IPS DF 19.7 (cell line): ENCODE measurements around the gene VSNL1.
"Not testable (repeated sequence)": the region's sequence is repeated elsewhere in the genome, so short reads cannot be mapped to it uniquely, and the experiment has no call there.

ENCODE experiments used
- DNase-seq: peaks from one replicate; pipeline ENCODE4 v3.0.0-alpha.2; 2013; ENCODE audit warnings: low read depth, low spot score

Gene VSNL1

DNA sequence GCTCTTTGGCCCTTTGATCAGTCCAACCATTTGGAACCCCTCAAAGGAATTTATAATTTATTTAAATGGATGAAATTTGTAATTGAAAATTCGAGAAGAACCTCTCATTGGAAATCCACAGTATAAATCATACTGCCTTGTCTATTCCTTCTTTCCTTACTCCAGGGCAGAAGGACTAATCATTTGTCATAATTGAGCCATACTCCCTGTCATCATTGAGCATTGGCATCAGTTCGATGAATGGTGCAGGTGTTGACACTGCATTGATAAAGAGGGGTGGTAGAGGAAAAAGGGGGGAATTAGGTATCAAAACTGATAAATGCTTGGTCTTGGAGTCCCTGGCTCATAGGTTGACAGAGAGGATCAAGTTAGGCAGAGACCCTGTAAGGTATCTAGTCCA is 2.0 kb downstream of the VSNL1 start:
- no peak for DNase-seq

DNA sequence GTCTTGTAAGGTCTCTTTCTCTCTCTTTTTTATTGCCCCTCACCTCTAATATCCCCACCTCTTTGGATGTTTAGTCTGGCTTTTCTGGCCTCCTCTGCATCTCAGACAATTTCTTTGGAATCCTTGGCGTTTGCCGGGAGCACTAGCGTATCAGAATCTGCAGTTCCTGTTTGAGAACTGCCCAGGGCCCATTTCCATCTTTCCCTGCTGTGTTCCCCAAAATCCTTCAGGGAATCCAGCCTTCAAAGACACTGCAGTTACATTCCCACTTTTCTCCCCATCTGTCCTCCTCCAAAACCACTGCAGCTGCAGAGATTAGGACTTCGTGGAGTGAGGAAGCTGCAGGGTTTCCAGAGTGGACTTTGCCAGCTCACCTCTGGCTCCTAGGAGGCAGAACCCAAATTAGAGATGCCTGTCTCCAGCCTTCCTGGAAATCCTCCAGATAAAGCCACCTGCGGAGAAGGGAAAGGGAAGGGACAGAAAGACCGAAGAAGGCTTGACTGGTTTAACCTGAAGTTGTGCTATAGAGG is 2.7 kb downstream of the VSNL1 start:
- DNase-seq = no peak

GRCh38 chr2:17543848-17544247 is 3.4 kb downstream of the VSNL1 start:
- DNase-seq = no peak

DNA sequence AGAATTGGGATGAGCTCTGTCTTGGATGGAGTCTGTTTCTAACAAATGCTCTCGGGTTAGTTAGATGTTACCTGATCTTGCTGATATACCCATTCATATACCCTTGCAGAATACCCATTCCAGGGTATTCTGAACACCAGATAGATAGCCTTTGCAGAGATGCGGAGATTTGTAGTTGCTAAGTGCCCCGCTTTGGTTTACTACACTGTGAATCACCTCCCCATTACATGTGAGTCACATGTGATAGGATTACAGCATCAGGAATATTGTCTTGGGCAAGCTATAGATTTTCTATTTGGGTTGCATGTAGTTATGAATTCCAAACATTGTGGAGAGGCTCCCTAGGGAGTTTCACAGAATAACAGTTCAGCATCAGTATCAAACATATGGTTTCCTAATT is 3.8 kb downstream of the VSNL1 start:
- DNase-seq = no peak

DNA sequence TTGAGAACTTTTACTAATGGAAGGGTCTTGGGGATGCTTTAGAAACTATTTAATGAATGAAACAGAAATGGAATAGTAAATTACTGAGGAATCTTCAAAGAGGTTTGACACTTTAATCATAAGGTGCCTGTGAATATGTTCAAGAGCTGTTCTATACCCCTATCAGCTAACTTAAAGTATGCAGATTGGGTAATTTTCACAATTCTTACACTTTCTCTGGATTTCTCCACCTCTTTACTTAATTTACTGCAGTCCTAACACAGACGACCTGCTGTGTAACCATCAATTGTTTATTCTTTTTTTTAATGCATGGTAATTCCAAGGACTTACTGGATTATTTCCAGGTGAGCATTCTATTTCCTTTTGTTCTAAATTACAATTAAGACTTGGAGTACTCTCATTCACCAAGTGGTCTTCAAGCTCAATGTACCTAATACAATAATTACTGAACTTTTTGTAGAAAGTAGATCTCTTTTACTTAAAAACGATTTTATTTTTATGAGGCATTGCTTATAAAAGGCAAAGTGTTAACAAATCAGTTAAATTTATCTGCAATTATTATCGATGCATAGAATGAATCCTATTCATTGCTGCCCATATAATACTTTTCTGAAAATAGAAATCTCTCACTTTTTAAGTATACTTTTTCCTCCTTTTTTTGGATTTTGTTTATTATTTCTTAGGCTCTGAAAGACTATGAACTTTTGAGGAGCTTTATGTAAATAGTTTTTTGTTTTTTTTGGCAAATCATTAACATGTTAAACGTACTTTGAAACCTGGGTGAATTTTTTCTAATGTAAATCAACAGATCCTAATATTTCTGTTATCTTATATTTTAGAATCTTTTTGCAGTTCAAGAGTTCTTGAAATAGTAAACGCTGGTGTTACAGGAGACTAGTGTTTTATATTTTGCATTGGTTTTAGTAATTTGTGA is 5.5 kb downstream of the VSNL1 start:
- no peak for DNase-seq

GRCh38 chr2:17547237-17547636 is 6.7 kb downstream of the VSNL1 start:
- DNase-seq = no peak

DNA sequence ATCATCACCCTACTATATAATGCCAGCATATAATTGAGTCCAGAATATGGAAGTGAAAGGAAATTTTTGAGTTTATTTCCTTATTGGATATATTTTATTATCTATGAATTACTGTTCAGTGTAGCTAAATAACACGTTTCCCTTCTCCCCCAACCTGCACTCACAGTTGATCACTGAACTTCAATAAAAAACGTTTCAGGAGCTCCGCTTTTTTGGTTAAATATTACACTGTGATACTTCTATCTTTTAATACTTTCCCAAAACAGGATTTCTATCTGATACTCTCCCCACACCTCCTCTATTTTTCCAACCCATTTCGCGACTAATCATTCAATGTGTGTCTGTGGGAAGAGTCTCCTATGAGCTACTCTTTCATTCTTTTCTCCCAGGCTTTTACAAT is 7.2 kb downstream of the VSNL1 start:
- DNase-seq = no peak

- DNase-seq = no peak
Measured at GRCh38 chr2:17550907-17551306, 10.4 kb downstream of the VSNL1 start.

DNA sequence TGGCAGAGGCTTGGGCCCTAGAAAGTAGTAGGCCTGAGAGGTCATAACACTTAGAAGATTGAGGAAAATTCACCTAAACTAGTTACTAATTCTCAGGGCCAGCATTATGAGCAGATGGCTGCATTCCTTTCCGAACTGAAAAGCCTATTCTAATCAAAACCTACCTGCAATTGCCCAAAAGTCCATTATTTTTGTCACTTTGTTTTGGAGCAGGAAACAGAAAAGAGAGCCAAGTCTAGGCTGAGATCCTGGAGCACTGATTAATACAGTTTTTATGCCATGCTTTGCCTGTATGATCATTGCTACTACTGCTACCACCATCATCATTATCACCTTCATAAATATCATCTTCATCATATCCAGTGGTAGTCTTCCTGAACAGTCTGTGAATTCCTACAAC is 14.7 kb downstream of the VSNL1 start:
- no peak for DNase-seq

DNA sequence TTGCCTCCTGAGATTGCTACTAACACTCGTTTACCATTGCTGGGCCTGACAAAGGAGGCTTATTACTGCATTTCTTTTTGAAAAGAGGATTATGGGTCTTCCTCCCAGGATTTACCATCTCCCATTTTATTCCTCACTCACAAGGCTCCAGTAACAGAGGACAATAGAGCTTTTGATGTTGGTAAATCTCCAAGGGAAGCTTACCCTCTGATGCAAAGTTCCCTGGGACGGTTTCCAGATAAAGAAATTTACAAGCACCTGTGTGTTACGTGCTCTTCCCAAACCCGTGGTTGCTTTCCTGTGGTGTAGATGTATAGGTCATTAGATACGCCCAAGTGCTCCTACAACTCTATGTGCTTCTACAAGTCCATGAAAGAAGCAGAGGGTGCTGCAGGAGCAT is 17.1 kb downstream of the VSNL1 start:
- DNase-seq = no peak

DNA sequence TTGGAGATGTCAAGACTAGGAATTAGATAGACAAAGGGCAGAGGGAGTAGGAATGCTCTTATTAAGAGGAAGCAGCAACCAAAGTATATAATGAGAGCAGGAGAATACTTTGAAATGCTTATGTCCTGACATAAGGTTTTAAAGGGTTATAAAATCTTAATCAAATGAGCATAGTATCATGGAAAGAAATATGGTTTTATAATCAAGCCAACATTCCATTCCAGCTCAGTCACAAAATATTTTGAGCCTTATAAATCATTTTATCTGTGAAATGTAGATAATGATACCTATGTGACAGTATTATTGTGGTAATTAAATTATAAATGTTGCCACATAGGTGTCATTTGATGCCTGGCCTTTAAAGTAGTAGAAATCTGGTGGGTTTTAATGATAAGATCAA is 17.6 kb downstream of the VSNL1 start:
- no peak for DNase-seq

DNA sequence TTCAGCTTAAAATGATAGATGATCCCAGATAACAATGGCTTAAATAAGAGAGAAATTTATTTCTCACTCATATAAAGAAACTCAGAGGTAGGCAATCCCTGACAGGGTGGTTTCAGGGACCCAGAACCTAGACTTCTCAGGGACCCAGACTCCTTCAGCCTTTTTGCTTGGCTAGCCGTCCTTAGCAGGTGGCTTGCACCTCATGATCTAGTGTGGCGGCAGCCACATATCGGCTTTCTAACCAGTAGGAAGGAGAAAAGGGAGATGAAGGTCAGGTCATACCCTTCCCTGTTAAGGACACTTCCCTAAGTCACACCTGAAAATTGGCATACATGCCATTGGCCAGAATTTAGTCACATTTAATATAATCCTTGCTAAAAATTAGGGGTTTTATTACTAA is 18.4 kb downstream of the VSNL1 start:
- no peak for DNase-seq

GRCh38 chr2:17565726-17566125 is 25.2 kb downstream of the VSNL1 start:
- DNase-seq = not testable (repeated sequence)

- no peak for DNase-seq
Measured at GRCh38 chr2:17571681-17572080, 31.2 kb downstream of the VSNL1 start.

- no peak for DNase-seq
Measured at GRCh38 chr2:17573085-17573803, 32.7 kb downstream of the VSNL1 start.

- no peak for DNase-seq
Measured at GRCh38 chr2:17573804-17574175, 33.3 kb downstream of the VSNL1 start.

DNA sequence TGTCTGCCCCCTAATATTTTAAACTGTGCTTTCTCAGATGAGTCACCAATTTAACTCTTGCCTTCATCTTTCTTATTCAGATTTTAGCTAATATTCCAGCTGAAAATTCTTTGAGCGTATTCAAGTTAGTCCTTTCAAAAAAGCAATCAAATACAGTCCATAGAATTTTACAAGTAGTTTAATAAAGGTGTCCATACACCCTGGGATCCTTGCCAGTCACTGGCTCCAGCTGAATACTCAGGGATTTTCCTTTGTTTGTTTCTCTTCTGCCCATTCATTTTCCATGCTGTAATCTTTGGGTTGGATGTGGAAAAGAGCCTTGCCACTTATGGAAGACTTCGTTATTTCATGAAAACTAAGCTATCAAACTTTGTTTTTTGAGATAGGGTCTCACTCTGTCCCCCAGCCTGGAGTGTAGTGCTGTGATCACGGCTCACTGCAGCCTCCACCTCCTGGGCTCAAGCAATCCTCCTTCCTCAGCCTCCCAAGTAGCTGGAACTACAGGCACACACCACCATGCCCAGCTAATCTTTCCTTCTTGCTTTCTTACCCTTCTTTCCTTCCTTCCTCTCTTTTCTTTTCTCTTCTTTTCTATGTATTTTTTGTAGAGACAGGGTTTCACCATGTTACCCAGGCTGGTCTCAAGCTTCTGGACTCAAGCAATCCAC is 34.0 kb downstream of the VSNL1 start:
- DNase-seq = no peak

- DNase-seq = no peak
Measured at GRCh38 chr2:17576802-17577201, 36.3 kb downstream of the VSNL1 start.

- no peak for DNase-seq
Measured at GRCh38 chr2:17578466-17578928, 38.0 kb downstream of the VSNL1 start.

- peak; percentile 57 for DNase-seq
Measured at GRCh38 chr2:17579605-17580318, 39.3 kb downstream of the VSNL1 start.

DNA sequence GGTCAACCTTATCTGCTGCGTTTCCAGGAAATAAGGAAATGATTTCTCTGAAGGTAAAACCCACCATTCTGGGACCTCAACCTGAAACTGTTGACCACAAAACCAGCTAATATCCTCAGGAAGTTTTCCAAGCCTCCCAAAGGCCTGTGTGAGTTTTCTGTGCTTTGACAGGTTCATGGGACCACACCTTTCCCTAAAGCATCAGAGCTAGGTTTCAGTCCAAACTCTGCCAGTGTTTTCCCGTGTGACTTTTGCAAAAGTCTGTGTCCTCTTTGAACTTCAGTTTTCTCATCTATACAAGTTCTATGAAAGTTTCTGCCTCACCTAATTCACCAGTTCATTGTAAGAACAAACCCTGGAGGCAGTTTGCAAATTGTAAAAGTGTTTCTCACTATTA is 39.8 kb downstream of the VSNL1 start:
- DNase-seq = no peak
